A673 (cell line): ENCODE data around the gene ESF1. TPM values are rescaled to one million over a fixed set of nuclear protein-coding genes. Genes with fewer than 3 reads are reported as not detected.

Experiments
- BruUV-seq: library from RNA; stranded (reverse); fragments of 400-500 nt; replicated peaks from 2 replicates; lab custom pipeline; 2021; lab: Mats Ljungman, UMichigan
- CTCF ChIA-PET: fragments of 300-600 bp; sonication (Branson Sonifier 250); formaldehyde crosslinking; loops from one replicate; lab custom pipeline; 2022; ENCODE audit warnings: antibody characterized with exemption; lab: Charles Lee
- POLR2A ChIA-PET: fragments of 300-600 bp; sonication (Branson Sonifier 250); formaldehyde crosslinking; loops from one replicate; lab custom pipeline; 2022; ENCODE audit warnings: antibody characterized with exemption; ENCODE audit not compliant: low non-redundant PET; lab: Charles Lee
- DNase-seq: peaks from one replicate; pipeline ENCODE4 v3.0.0-alpha.2; 2015; ENCODE audit warnings: low spot score
- H3K27ac ChIP-seq: fragments of 200-600 bp; sonication (generic); 2 replicates; pipeline ENCODE4 v1.5.1; 2016; ENCODE audit warnings: mixed run types, low read depth, mild to moderate bottlenecking, mixed read lengths, antibody characterized with exemption, low read length; ENCODE audit not compliant: poor library complexity, severe bottlenecking
- H3K27me3 ChIP-seq: fragments of 200-600 bp; sonication (generic); replicated peaks from 2 replicates; pipeline ENCODE4 v1.6.1; 2017; ENCODE audit warnings: mixed run types, low read depth, mild to moderate bottlenecking, mixed read lengths, antibody characterized with exemption, low read length; ENCODE audit not compliant: insufficient read depth, poor library complexity
- H3K36me3 ChIP-seq: fragments of 200-600 bp; sonication (generic); 2 replicates; pipeline ENCODE4 v1.6.1; 2016; ENCODE audit warnings: mixed run types, mild to moderate bottlenecking, mixed read lengths, antibody characterized with exemption, low read length; ENCODE audit not compliant: insufficient read depth, poor library complexity, severe bottlenecking
- H3K4me1 ChIP-seq: fragments of 200-600 bp; sonication (generic); 2 replicates; pipeline ENCODE4 v1.6.1; 2017; ENCODE audit warnings: mixed run types, mild to moderate bottlenecking, mixed read lengths, antibody characterized with exemption, low read length; ENCODE audit not compliant: insufficient read depth, poor library complexity, severe bottlenecking
- H3K4me3 ChIP-seq: fragments of 200-600 bp; sonication (generic); 2 replicates; pipeline ENCODE4 v1.5.1; 2016; ENCODE audit warnings: low read depth, mixed run types, mild to moderate bottlenecking, mixed read lengths, low read length; ENCODE audit not compliant: poor library complexity, severe bottlenecking
- H3K9me3 ChIP-seq: fragments of 200-600 bp; sonication (generic); 2 replicates; pipeline ENCODE4 v1.6.1; 2016; ENCODE audit warnings: mixed run types, low read depth, mild to moderate bottlenecking, mixed read lengths, antibody characterized with exemption, low read length; ENCODE audit not compliant: poor library complexity, severe bottlenecking
- EZH2 ChIP-seq: fragments of 200-600 bp; sonication (generic); IDR thresholded peaks from 2 replicates; pipeline ENCODE4 v1.6.1; 2017; ENCODE audit warnings: borderline replicate concordance, low read depth, mild to moderate bottlenecking, mixed read lengths, antibody characterized with exemption, low read length; ENCODE audit not compliant: poor library complexity, severe bottlenecking
- intact Hi-C: fragments of 100-400 bp; cut with micrococcal nuclease; formaldehyde crosslinking; loops from one replicate; pipeline ENCODE4 v1.10.0; 2022; ENCODE audit not compliant: unreplicated experiment
- total RNA-seq: library from RNA; stranded (reverse); gene quantifications from 2 replicates; pipeline ENCODE4 v1.2.3, GENCODE V29; 2021
- TF ChIP-seq, protein P1 (sequence below): fragments of 300-800, 200-600 bp; sonication (generic); conservative IDR thresholded peaks from 2 replicates; pipeline ENCODE4 v1.5.1; 2017; ENCODE audit warnings: low read depth, mild to moderate bottlenecking, antibody characterized with exemption, low read length, moderate library complexity, mixed read lengths

Gene ESF1
- total RNA-seq, 1 experiment from 2014 or later: 34.7 TPM

GRCh38 chr20:13799974-13800373, 15.3 kb upstream of the ESF1 start:
- H3K9me3 ChIP-seq: no peaks in the 10 kb centered on the region
- POLR2A ChIA-PET: no interaction called here
- no peak for DNase-seq
- no peaks in the 10 kb centered on the region for H3K27me3 ChIP-seq
- H3K27ac ChIP-seq: no peak overlapping the region
- no peak for TF ChIP-seq EZH2
- TF ChIP-seq, protein P1, sequence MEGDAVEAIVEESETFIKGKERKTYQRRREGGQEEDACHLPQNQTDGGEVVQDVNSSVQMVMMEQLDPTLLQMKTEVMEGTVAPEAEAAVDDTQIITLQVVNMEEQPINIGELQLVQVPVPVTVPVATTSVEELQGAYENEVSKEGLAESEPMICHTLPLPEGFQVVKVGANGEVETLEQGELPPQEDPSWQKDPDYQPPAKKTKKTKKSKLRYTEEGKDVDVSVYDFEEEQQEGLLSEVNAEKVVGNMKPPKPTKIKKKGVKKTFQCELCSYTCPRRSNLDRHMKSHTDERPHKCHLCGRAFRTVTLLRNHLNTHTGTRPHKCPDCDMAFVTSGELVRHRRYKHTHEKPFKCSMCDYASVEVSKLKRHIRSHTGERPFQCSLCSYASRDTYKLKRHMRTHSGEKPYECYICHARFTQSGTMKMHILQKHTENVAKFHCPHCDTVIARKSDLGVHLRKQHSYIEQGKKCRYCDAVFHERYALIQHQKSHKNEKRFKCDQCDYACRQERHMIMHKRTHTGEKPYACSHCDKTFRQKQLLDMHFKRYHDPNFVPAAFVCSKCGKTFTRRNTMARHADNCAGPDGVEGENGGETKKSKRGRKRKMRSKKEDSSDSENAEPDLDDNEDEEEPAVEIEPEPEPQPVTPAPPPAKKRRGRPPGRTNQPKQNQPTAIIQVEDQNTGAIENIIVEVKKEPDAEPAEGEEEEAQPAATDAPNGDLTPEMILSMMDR: no peak
- no peak overlapping the region for H3K4me3 ChIP-seq
- H3K4me1 ChIP-seq: no peaks in the 10 kb centered on the region
- peaks cover 90% of the 10 kb centered on the region for H3K36me3 ChIP-seq
- CTCF ChIA-PET: no interaction called here
- BruUV-seq: no TSS peak
- intact Hi-C loops: no loop called here

GRCh38 chr20:13799040-13799439, 14.3 kb upstream of the ESF1 start:
- Histone ChIP-seq H3K36me3 (peaks cover 90% of the 10 kb centered on the region), H3K4me3 (no peak overlapping the region), H3K9me3 (no peaks in the 10 kb centered on the region), H3K27me3 (no peaks in the 10 kb centered on the region), H3K27ac (no peak overlapping the region), H3K4me1 (no peaks in the 10 kb centered on the region)
- ChIA-PET CTCF (no interaction called here), POLR2A (interaction anchor here (0.6 kb wide), 1 partner anchor 28 kb away, joined by 5 read pairs; no protein-coding TSS in a partner anchor)
- no TSS peak for BruUV-seq
- intact Hi-C loops: no loop called here
- TF ChIP-seq, protein P1: no peak
- TF ChIP-seq EZH2: no peak
- DNase-seq: no peak

GRCh38 chr20:13794667-13795066, 9.9 kb upstream of the ESF1 start:
- POLR2A ChIA-PET: no interaction called here
- peaks cover 95% of the 10 kb centered on the region for H3K36me3 ChIP-seq
- no peak for DNase-seq
- BruUV-seq: no TSS peak
- intact Hi-C loops: no loop called here
- H3K4me1 ChIP-seq: no peaks in the 10 kb centered on the region
- H3K27ac ChIP-seq: no peak overlapping the region
- CTCF ChIA-PET: interaction anchor here (0.6 kb wide), 1 partner anchor 26 kb away, joined by 3 read pairs; no protein-coding TSS in a partner anchor
- no peaks in the 10 kb centered on the region for H3K27me3 ChIP-seq
- H3K9me3 ChIP-seq: no peaks in the 10 kb centered on the region
- no peak for TF ChIP-seq EZH2
- TF ChIP-seq, protein P1: no peak
- H3K4me3 ChIP-seq: no peak overlapping the region
